OCI-M1 (cell line): Measurements from ENCODE around the gene NEK8.
"Not testable (repeated sequence)": the region's sequence is repeated elsewhere in the genome, so short reads cannot be mapped to it uniquely, and the experiment has no call there.

ENCODE experiments used
- DNase-seq: peaks from one replicate; lab custom pipeline; 2025; lab: John Stamatoyannopoulos, UW

Gene NEK8

DNA sequence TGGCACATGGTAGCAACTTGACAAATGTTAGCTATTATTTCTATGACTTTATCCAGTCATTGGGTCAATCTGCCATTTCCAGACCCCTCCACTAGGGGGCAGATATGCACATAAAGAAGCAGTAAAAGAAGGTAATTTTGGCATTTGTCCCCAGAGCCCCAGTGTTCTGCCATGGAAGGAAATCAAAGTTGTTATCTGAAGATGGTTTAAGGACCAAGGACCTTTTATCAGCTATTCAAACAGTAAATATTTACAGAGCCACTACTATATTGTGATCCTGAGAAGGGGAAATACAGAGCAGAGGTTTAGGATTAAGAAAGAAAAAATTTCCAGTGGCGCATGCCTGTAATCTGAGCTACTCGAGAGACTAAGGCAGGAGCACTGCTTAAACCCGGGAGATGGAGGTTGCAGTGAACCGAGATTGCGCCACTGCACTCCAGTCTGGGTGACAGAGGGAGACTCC is 35.2 kb downstream of the NEK8 start:
- peak; percentile 94 for DNase-seq

DNA sequence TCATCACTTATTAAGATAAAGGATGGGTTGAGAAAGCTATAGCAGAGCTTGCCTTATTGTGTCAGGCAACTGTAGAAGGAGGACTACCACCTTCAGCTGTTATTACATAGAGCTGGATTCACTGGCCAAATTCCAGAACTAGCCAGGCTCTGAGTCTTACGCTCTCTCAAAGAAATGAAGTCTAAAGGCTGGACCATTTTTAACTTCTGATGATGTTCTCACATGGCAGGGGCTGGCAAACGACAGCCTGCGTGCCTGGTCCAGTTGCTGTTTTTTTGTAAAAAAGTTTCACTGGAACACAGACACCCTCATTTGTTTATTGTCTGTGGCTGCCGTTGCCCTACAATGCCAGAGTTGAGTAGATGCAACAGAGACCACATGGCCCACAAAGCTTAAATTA is 36.5 kb downstream of the NEK8 start:
- no peak for DNase-seq

DNA sequence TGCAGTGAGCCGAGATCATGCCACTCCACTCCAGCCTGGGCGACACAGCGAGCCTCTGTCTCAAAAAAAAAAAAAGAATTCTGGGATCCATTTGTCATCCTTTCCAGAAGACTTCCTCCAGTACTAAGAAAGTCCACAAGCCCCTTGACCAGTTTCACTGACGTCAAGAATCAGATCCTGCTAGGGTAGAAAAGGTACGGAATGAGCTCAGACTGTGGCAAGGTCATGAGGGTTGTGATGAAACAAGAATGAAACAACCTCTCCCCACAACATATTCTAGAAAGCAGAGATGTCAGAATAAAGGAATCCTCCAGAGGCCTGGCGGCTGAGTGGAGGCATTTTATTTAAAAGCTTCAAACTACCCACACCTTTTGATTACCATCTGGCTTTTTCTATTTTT is 45.1 kb downstream of the NEK8 start:
- no peak for DNase-seq

- DNase-seq = no peak
These were observed 45.6 kb downstream of the NEK8 start for GRCh38 chr17:28774206-28774605.

DNA sequence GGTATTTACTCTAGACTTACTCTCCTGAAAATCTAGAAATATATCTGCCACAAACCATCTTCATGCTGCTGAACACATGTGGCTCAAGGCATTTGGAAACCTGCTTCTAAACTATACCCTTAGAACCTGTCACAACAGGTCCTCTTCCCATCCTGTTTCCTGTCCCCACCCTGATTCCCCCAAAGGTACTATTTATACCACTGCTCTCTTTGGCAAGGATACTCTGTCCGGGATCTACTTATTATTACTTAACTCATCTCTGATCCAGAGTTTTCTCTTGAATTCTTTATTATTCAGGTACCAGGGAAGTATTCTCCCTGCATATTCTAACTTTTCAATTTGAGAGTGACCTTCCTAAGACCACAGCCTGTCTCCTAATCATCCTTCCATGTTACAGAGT is 48.6 kb downstream of the NEK8 start:
- DNase-seq = no peak

- not testable (repeated sequence) for DNase-seq
These were observed 51.0 kb downstream of the NEK8 start for GRCh38 chr17:28779601-28780000.

DNA sequence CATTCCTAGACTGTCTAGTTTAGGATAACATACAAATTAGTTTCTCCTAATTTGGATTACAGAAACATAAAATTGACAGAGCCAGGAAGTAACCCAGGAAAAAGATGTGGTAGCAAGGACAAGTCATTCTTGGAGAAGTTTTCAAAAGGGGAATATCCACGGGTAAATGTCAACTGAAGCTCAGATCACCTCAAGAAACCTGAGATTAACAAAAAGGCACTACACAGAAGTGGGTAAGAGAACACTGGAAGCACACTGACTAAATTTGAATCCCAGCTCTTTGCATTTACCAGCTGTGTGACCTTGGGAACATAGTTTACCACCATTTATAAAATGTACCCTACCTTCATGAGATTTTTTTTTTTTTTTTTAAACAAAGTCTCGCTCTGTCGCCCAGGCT is 54.6 kb downstream of the NEK8 start:
- no peak for DNase-seq

GRCh38 chr17:28788100-28788499 is 59.5 kb downstream of the NEK8 start:
- no peak for DNase-seq
